OCI-LY1 (cell line): ENCODE measurements around the gene CST4.
"Not testable (repeated sequence)": the region's sequence is repeated elsewhere in the genome, so short reads cannot be mapped to it uniquely, and the experiment has no call there.

ENCODE experiments used
- H2AFZ ChIP-seq: fragments of 200-600 bp; sonication (generic), shearing (Covaris generic); 2 replicates; pipeline ENCODE4 v1.6.0; 2014; ENCODE audit warnings: antibody characterized with exemption, mild to moderate bottlenecking, low read length
- H3F3A ChIP-seq: fragments of 200-600 bp; sonication (generic), shearing (Covaris generic); 2 replicates; pipeline ENCODE4 v1.6.0; 2014; ENCODE audit warnings: mild to moderate bottlenecking, antibody characterized with exemption, low read length, moderate library complexity; ENCODE audit not compliant: insufficient read depth
- H3K27ac ChIP-seq: fragments of 200-600 bp; sonication (generic); 2 replicates; pipeline ENCODE4 v1.5.1; 2014; ENCODE audit warnings: low read length, mixed run types, mild to moderate bottlenecking, low read depth; ENCODE audit not compliant: poor library complexity, severe bottlenecking
- H3K27me3 ChIP-seq: fragments of 200-600 bp; sonication (generic); 2 replicates; pipeline ENCODE4 v1.6.0; 2014; ENCODE audit warnings: antibody characterized with exemption, mild to moderate bottlenecking, low read length, moderate library complexity; ENCODE audit not compliant: insufficient read depth
- H3K36me3 ChIP-seq: fragments of 200-600 bp; sonication (generic); 2 replicates; pipeline ENCODE4 v1.6.1; 2014; ENCODE audit warnings: mild to moderate bottlenecking, antibody characterized with exemption, low read length, moderate library complexity, mixed read lengths; ENCODE audit not compliant: insufficient read depth
- H3K4me1 ChIP-seq: fragments of 200-600 bp; sonication (generic); 2 replicates; pipeline ENCODE4 v1.5.1; 2014; ENCODE audit warnings: mild to moderate bottlenecking, low read length, moderate library complexity; ENCODE audit not compliant: insufficient read depth, severe bottlenecking
- H3K4me2 ChIP-seq: fragments of 200-600 bp; sonication (generic), shearing (Covaris generic); 2 replicates; pipeline ENCODE4 v1.6.1; 2014; ENCODE audit warnings: low read length
- H3K4me3 ChIP-seq: fragments of 200-600 bp; sonication (generic); 2 replicates; pipeline ENCODE4 v1.5.1; 2014; ENCODE audit warnings: low read length, low read depth, mild to moderate bottlenecking, mixed read lengths; ENCODE audit not compliant: poor library complexity, severe bottlenecking
- H3K79me2 ChIP-seq: fragments of 200-600 bp; shearing (Covaris generic); 2 replicates; pipeline ENCODE4 v1.6.1; 2016; ENCODE audit warnings: mixed run types, low read length, mixed read lengths; ENCODE audit not compliant: insufficient read depth
- H3K9ac ChIP-seq: fragments of 200-600 bp; sonication (generic), shearing (Covaris generic); 2 replicates; pipeline ENCODE4 v1.6.1; 2014; ENCODE audit warnings: mild to moderate bottlenecking, low read length, mixed read lengths
- H3K9me2 ChIP-seq: fragments of 200-600 bp; sonication (generic), shearing (Covaris generic); 2 replicates; pipeline ENCODE4 v1.6.1; 2014; ENCODE audit warnings: low read depth, mild to moderate bottlenecking, low read length, mixed read lengths
- H3K9me3 ChIP-seq: fragments of 200-600 bp; shearing (Covaris generic); 2 replicates; pipeline ENCODE4 v1.6.1; 2014; ENCODE audit warnings: low read length, mixed read lengths
- H4K20me1 ChIP-seq: fragments of 200-600 bp; sonication (generic), shearing (Covaris generic); 2 replicates; pipeline ENCODE4 v1.6.0; 2016; ENCODE audit warnings: mild to moderate bottlenecking, low read length; ENCODE audit not compliant: insufficient read depth
- EZH2 ChIP-seq: fragments of 200-600 bp; sonication (generic), shearing (Covaris generic); IDR thresholded peaks from 2 replicates; pipeline ENCODE4 v1.8.0; 2017; ENCODE audit warnings: borderline replicate concordance, mixed run types, mild to moderate bottlenecking, antibody characterized with exemption, low read length, moderate library complexity, mixed read lengths
- TF ChIP-seq, protein P1 (sequence below): fragments of 200-600 bp; sonication (generic), shearing (Covaris generic); IDR thresholded peaks from 2 replicates; pipeline ENCODE4 v1.5.1; 2017; ENCODE audit warnings: mild to moderate bottlenecking, antibody characterized with exemption, low read length, moderate library complexity, mixed read lengths

CST4 gene

DNA sequence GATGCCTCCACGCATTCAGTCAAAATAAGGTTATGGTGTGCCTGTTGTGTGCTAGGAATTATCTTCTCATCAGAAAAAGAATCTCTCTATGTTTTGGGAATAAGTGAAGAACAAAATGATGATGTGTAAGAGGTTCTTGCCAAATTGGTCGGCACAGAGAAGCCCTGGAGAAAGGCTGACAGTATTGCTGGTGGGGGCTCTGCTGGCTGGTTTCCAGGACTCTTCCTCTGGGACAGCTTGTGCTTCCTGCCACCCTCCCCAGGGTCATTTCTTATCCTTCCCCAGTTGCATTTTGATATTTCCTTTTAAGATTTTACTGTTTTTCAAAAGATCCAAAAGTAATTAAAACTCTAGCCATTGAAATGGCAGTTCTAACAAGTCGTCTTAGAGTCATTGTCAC, 22.1 kb downstream of the CST4 start:
- H4K20me1 ChIP-seq, result no peaks in the 10 kb centered on the region
- no peak overlapping the region for H3K4me3 ChIP-seq
- no peaks in the 10 kb centered on the region for H3K4me1 ChIP-seq
- H3K9me3 ChIP-seq, result no peaks in the 10 kb centered on the region
- no peak overlapping the region for H3K4me2 ChIP-seq
- H2AFZ ChIP-seq, result no peak overlapping the region
- H3K27me3 ChIP-seq, result no peaks in the 10 kb centered on the region
- no peaks in the 10 kb centered on the region for H3K79me2 ChIP-seq
- no peak overlapping the region for H3K9ac ChIP-seq
- H3K9me2 ChIP-seq, result no peaks in the 10 kb centered on the region
- no peak overlapping the region for H3K27ac ChIP-seq
- TF ChIP-seq, protein P1, sequence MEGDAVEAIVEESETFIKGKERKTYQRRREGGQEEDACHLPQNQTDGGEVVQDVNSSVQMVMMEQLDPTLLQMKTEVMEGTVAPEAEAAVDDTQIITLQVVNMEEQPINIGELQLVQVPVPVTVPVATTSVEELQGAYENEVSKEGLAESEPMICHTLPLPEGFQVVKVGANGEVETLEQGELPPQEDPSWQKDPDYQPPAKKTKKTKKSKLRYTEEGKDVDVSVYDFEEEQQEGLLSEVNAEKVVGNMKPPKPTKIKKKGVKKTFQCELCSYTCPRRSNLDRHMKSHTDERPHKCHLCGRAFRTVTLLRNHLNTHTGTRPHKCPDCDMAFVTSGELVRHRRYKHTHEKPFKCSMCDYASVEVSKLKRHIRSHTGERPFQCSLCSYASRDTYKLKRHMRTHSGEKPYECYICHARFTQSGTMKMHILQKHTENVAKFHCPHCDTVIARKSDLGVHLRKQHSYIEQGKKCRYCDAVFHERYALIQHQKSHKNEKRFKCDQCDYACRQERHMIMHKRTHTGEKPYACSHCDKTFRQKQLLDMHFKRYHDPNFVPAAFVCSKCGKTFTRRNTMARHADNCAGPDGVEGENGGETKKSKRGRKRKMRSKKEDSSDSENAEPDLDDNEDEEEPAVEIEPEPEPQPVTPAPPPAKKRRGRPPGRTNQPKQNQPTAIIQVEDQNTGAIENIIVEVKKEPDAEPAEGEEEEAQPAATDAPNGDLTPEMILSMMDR, result no peak
- no peak for TF ChIP-seq EZH2
- no peaks in the 10 kb centered on the region for H3K36me3 ChIP-seq
- H3F3A ChIP-seq, result no peaks in the 10 kb centered on the region

DNA sequence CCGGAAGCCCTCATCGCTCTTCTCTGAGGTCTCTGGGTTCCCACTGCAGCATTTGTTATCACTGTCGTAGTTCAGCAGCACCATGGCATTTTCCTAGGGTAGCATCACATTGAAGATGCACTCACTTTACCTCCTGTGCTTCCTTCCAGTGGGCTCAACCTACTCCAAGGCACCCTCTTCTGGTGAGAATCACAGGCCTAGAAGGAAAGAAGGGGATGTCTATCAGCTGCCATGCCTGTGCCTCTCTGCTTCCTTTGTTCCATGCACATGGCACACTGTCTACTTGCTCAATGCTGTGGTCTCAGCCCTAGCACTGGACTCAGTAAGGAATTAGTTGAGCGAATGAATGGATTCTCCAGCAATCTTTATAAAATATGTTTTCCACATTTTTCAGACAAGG, 22.6 kb downstream of the CST4 start:
- Histone ChIP-seq H3K4me1 (no peaks in the 10 kb centered on the region), H3K4me2 (no peak overlapping the region), H4K20me1 (no peaks in the 10 kb centered on the region), H3K79me2 (no peaks in the 10 kb centered on the region), H3K27me3 (no peaks in the 10 kb centered on the region), H3K9me2 (no peaks in the 10 kb centered on the region), H3F3A (no peaks in the 10 kb centered on the region), H3K9me3 (no peaks in the 10 kb centered on the region), H3K9ac (no peak overlapping the region), H3K4me3 (no peak overlapping the region), H2AFZ (no peak overlapping the region), H3K36me3 (no peaks in the 10 kb centered on the region), H3K27ac (no peak overlapping the region)
- no peak for TF ChIP-seq EZH2
- TF ChIP-seq, protein P1, result no peak

- H3K9me3 ChIP-seq, result no peaks in the 10 kb centered on the region
- no peaks in the 10 kb centered on the region for H3F3A ChIP-seq
- no peaks in the 10 kb centered on the region for H3K4me1 ChIP-seq
- no peaks in the 10 kb centered on the region for H3K36me3 ChIP-seq
- no peak overlapping the region for H3K4me3 ChIP-seq
- H3K79me2 ChIP-seq, result no peaks in the 10 kb centered on the region
- no peaks in the 10 kb centered on the region for H3K9me2 ChIP-seq
- no peak overlapping the region for H3K27ac ChIP-seq
- no peak overlapping the region for H3K9ac ChIP-seq
- H4K20me1 ChIP-seq, result no peaks in the 10 kb centered on the region
- TF ChIP-seq, protein P1, result no peak
- TF ChIP-seq EZH2, result no peak
- no peak overlapping the region for H2AFZ ChIP-seq
- no peak overlapping the region for H3K4me2 ChIP-seq
- no peaks in the 10 kb centered on the region for H3K27me3 ChIP-seq
These were observed 23.9 kb downstream of the CST4 start for GRCh38 chr20:23664954-23665353.

GRCh38 chr20:23664046-23664445, 24.8 kb downstream of the CST4 start:
- not testable (repeated sequence) for H3K9ac ChIP-seq, H3K4me1 ChIP-seq, H3K9me3 ChIP-seq, H3K4me2 ChIP-seq, H4K20me1 ChIP-seq, H3K79me2 ChIP-seq, H3F3A ChIP-seq, H3K4me3 ChIP-seq, H3K27ac ChIP-seq, H3K9me2 ChIP-seq, H2AFZ ChIP-seq, H3K36me3 ChIP-seq, H3K27me3 ChIP-seq
